ENCODE results near the gene MAP3K3. TPM values are rescaled to one million over a fixed set of nuclear protein-coding genes. Genes with fewer than 3 reads are reported as not detected.

MAP3K3 gene
- total and polyA plus RNA-seq, 2 experiments from 2014 or later, result 6.1 to 24.6 TPM

DNA sequence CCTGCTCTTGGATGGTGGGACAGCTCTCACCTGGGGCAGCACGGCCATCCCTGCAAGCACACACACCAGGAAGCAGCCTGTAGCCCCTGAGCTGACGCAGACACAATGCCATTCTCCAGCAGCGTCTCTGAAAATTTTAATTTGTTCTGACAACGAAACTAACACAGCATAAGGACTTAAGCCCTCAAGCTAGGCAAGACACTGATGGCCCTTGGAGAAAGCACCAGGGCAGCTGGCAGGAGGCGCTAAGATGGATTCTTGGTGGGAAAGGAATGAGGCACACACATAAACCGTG is 80.5 kb downstream of the MAP3K3 start:
- Histone ChIP-seq H3F3A (replicated peaks; ENCODE audit: low read depth) (peaks cover 3% of the 10 kb centered on the region; the same call in 1 of the 2 replicates), H3K9me2 (ENCODE audit: insufficient read depth) (no peaks in the 10 kb centered on the region), H3K36me3 (ENCODE audit: insufficient read depth) (no peaks in the 10 kb centered on the region), H3K27ac (ENCODE audit: low read depth) (no peak overlapping the region), H3K4me2 (peak overlapping the region; percentile 60; the same call in 1 of the 2 replicates), H3K4me3 (no peak overlapping the region), H2AFZ (no peak overlapping the region), H3K27me3 (ENCODE audit: insufficient read depth) (no peaks in the 10 kb centered on the region; the same call in 1 of the 2 replicates), H3K4me1 (ENCODE audit: insufficient read depth) (peaks cover 23% of the 10 kb centered on the region), H4K20me1 (replicated peaks; ENCODE audit: insufficient read depth) (no peaks in the 10 kb centered on the region), H3K79me2 (replicated peaks; ENCODE audit: insufficient read depth) (peaks cover 6% of the 10 kb centered on the region; the same call in 1 of the 2 replicates)
- Mint-ChIP-seq H3K4me1 (peaks cover 36% of the 10 kb centered on the region), H3K4me3 (peak overlapping the region; percentile 47; the same call in 1 of the 3 replicates), H3K27ac (no peak overlapping the region), H3K27me3 (ENCODE audit: insufficient read depth, low read depth, poor library complexity) (peaks cover 22% of the 10 kb centered on the region), H3K36me3 (ENCODE audit: low read depth) (peaks cover 34% of the 10 kb centered on the region), H3K9me3 (no peaks in the 10 kb centered on the region; the same call in 2 of the 3 replicates)
- no peak for TF ChIP-seq ZNF114 (CRISPR knock-in tag; IDR thresholded peaks at IDR 0.05)
- TF ChIP-seq, protein P1, sequence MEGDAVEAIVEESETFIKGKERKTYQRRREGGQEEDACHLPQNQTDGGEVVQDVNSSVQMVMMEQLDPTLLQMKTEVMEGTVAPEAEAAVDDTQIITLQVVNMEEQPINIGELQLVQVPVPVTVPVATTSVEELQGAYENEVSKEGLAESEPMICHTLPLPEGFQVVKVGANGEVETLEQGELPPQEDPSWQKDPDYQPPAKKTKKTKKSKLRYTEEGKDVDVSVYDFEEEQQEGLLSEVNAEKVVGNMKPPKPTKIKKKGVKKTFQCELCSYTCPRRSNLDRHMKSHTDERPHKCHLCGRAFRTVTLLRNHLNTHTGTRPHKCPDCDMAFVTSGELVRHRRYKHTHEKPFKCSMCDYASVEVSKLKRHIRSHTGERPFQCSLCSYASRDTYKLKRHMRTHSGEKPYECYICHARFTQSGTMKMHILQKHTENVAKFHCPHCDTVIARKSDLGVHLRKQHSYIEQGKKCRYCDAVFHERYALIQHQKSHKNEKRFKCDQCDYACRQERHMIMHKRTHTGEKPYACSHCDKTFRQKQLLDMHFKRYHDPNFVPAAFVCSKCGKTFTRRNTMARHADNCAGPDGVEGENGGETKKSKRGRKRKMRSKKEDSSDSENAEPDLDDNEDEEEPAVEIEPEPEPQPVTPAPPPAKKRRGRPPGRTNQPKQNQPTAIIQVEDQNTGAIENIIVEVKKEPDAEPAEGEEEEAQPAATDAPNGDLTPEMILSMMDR (conservative IDR thresholded peaks at IDR 0.05; ENCODE audit: low read depth in 2 of 2), result 0 out of 4 replicates have a peak, but pooled peaks of 1 of the 2 experiments have one; percentile 5
- DNase-seq (ENCODE audit: low spot score) (no peak), ATAC-seq (no peak)

DNA sequence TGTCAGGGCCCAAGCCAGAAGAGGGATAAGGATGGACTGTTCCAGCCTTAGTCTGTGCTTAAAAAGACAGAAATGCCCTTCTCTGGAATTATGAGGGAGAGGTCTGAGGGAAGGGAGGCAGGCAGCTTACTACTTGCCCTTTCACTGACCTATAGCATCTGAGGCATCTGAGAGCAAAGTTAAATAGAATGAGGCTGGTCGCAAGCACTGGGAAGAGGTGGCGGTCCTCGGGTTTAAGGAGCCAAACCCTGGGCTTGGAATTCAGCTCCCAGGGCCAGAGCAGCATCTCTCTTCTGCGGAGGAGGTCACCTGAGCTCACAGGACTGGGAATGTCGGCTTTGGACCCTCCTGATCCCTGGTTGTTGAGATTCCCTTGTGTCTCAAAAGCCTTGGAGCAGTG is 80.8 kb downstream of the MAP3K3 start:
- H3K79me2 ChIP-seq (replicated peaks; ENCODE audit: insufficient read depth), result peaks cover 6% of the 10 kb centered on the region; the same call in 1 of the 2 replicates
- H2AFZ ChIP-seq, result no peak overlapping the region
- H3K4me3 ChIP-seq, result no peak overlapping the region
- Mint-ChIP-seq H3K9me3 (no peaks in the 10 kb centered on the region; the same call in 2 of the 3 replicates), H3K36me3 (ENCODE audit: low read depth) (peaks cover 30% of the 10 kb centered on the region), H3K4me1 (peaks cover 33% of the 10 kb centered on the region), H3K27ac (no peak overlapping the region), H3K27me3 (ENCODE audit: insufficient read depth, low read depth, poor library complexity) (peaks cover 22% of the 10 kb centered on the region), H3K4me3 (peak overlapping the region; percentile 47; the same call in 1 of the 3 replicates)
- peaks cover 20% of the 10 kb centered on the region for H3K4me1 ChIP-seq (ENCODE audit: insufficient read depth)
- ATAC-seq, result no peak
- no peak for TF ChIP-seq EZH2 (IDR thresholded peaks at IDR 0.05; ENCODE audit: low read depth, unreplicated experiment)
- TF ChIP-seq, protein P1 (conservative IDR thresholded peaks at IDR 0.05; ENCODE audit: low read depth in 2 of 2), result no peak
- no peaks in the 10 kb centered on the region; the same call in 1 of the 2 replicates for H3K27me3 ChIP-seq (ENCODE audit: insufficient read depth)
- H3K36me3 ChIP-seq (ENCODE audit: insufficient read depth), result no peaks in the 10 kb centered on the region
- DNase-seq (ENCODE audit: low spot score), result no peak
- no peaks in the 10 kb centered on the region for H3K9me2 ChIP-seq (ENCODE audit: insufficient read depth)
- no peak overlapping the region for H3K4me2 ChIP-seq
- no peaks in the 10 kb centered on the region for H4K20me1 ChIP-seq (replicated peaks; ENCODE audit: insufficient read depth)
- H3F3A ChIP-seq (replicated peaks; ENCODE audit: low read depth), result 0 out of 2 replicates have a peak, but pooled peaks cover 3% of the 10 kb centered on the region
- H3K27ac ChIP-seq (ENCODE audit: low read depth), result no peak overlapping the region

DNA sequence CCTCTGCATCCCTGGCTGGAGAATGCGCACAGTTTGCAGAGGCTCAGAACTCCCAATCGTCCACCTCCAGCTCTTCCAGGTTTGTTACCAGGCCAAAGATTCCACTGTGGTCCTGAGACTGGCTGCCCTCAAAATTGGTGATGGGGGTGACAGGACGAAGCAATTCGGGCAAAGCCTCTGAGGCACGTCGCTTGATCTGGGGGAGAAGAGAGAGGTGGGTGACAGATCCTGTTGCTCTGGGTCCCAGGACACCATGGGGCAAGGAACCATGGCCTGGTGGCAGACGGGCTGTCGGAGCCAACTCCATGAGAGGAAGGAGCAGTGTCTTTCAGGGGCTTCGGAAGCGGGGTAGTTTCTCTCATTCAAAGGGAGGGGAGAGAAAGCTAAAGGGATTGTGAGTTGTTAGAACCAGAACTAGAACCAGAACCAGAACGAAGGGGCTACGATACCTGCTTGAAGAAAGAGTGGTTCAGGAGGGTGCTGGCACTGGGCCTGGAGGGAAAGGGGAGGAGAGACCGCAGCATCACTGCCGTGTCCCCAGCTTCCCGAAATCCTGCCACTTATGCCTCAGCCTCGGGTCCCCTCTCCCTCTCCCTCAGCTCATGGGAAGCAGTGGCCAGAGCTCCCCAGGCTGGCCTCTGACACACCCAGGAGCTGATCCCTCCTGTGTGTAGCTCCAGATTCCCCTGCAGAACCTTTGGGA is 81.5 kb downstream of the MAP3K3 start:
- Histone ChIP-seq H3K9me2 (ENCODE audit: insufficient read depth) (no peaks in the 10 kb centered on the region), H3K36me3 (ENCODE audit: insufficient read depth) (no peaks in the 10 kb centered on the region), H3K4me1 (ENCODE audit: insufficient read depth) (peaks cover 15% of the 10 kb centered on the region), H3K79me2 (replicated peaks; ENCODE audit: insufficient read depth) (peaks cover 6% of the 10 kb centered on the region; the same call in 1 of the 2 replicates), H3F3A (replicated peaks; ENCODE audit: low read depth) (no peaks in the 10 kb centered on the region), H3K27ac (ENCODE audit: low read depth) (no peak overlapping the region), H2AFZ (no peak overlapping the region), H4K20me1 (replicated peaks; ENCODE audit: insufficient read depth) (no peaks in the 10 kb centered on the region; the same call in 1 of the 2 replicates), H3K27me3 (ENCODE audit: insufficient read depth) (no peaks in the 10 kb centered on the region; the same call in 1 of the 2 replicates), H3K4me2 (no peak overlapping the region), H3K4me3 (no peak overlapping the region)
- Mint-ChIP-seq H3K4me3 (no peak overlapping the region), H3K27ac (no peak overlapping the region), H3K9me3 (no peaks in the 10 kb centered on the region), H3K36me3 (ENCODE audit: low read depth) (peaks cover 32% of the 10 kb centered on the region), H3K4me1 (peaks cover 28% of the 10 kb centered on the region), H3K27me3 (ENCODE audit: insufficient read depth, low read depth, poor library complexity) (peaks cover 19% of the 10 kb centered on the region)
- ATAC-seq (no peak), DNase-seq (ENCODE audit: low spot score) (no peak)
- TF ChIP-seq, protein P2, sequence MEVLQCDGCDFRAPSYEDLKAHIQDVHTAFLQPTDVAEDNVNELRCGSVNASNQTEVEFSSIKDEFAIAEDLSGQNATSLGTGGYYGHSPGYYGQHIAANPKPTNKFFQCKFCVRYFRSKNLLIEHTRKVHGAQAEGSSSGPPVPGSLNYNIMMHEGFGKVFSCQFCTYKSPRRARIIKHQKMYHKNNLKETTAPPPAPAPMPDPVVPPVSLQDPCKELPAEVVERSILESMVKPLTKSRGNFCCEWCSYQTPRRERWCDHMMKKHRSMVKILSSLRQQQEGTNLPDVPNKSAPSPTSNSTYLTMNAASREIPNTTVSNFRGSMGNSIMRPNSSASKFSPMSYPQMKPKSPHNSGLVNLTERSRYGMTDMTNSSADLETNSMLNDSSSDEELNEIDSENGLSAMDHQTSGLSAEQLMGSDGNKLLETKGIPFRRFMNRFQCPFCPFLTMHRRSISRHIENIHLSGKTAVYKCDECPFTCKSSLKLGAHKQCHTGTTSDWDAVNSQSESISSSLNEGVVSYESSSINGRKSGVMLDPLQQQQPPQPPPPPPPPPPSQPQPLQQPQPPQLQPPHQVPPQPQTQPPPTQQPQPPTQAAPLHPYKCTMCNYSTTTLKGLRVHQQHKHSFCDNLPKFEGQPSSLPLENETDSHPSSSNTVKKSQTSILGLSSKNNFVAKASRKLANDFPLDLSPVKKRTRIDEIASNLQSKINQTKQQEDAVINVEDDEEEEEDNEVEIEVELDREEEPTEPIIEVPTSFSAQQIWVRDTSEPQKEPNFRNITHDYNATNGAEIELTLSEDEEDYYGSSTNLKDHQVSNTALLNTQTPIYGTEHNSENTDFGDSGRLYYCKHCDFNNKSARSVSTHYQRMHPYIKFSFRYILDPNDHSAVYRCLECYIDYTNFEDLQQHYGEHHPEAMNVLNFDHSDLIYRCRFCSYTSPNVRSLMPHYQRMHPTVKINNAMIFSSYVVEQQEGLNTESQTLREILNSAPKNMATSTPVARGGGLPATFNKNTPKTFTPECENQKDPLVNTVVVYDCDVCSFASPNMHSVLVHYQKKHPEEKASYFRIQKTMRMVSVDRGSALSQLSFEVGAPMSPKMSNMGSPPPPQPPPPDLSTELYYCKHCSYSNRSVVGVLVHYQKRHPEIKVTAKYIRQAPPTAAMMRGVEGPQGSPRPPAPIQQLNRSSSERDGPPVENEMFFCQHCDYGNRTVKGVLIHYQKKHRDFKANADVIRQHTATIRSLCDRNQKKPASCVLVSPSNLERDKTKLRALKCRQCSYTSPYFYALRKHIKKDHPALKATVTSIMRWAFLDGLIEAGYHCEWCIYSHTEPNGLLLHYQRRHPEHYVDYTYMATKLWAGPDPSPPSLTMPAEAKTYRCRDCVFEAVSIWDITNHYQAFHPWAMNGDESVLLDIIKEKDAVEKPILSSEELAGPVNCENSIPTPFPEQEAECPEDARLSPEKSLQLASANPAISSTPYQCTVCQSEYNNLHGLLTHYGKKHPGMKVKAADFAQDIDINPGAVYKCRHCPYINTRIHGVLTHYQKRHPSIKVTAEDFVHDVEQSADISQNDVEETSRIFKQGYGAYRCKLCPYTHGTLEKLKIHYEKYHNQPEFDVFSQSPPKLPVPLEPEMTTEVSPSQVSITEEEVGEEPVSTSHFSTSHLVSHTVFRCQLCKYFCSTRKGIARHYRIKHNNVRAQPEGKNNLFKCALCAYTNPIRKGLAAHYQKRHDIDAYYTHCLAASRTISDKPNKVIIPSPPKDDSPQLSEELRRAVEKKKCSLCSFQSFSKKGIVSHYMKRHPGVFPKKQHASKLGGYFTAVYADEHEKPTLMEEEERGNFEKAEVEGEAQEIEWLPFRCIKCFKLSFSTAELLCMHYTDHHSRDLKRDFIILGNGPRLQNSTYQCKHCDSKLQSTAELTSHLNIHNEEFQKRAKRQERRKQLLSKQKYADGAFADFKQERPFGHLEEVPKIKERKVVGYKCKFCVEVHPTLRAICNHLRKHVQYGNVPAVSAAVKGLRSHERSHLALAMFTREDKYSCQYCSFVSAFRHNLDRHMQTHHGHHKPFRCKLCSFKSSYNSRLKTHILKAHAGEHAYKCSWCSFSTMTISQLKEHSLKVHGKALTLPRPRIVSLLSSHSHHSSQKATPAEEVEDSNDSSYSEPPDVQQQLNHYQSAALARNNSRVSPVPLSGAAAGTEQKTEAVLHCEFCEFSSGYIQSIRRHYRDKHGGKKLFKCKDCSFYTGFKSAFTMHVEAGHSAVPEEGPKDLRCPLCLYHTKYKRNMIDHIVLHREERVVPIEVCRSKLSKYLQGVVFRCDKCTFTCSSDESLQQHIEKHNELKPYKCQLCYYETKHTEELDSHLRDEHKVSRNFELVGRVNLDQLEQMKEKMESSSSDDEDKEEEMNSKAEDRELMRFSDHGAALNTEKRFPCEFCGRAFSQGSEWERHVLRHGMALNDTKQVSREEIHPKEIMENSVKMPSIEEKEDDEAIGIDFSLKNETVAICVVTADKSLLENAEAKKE (CRISPR knock-in tag; IDR thresholded peaks at IDR 0.05), result no peak
